22Rv1 (cell line): ENCODE measurements around the gene OTUD6A.

Experiments
- ZFX ChIP-seq: fragments of 450-650 bp; IDR thresholded peaks from 2 replicates; pipeline ENCODE4 v1.6.1; 2017; ENCODE audit warnings: antibody characterized with exemption, borderline replicate concordance
- TF ChIP-seq, protein P1 (sequence below): fragments of 450-650 bp; IDR thresholded peaks from 2 replicates; pipeline ENCODE4 v1.5.1; 2017; ENCODE audit warnings: mild to moderate bottlenecking

DNA sequence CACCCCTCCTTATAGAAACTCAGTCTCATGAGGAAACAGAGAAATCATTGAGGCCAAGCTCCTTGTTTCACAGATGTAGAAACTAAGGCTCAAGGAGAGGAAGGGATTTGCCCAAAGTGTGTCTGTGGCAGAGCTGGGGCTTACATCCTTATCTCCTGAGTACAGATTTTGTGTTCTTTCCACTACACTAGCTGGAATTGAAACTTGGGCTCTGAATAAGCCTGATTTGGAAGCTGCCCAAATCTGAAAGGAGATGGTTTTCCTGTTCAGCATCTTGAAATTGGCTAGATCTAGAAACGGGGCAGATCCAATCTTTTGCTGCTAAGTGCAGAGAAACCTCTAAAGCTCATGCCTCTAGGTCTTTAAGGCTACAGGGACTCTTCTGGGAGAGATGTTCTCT lies 36.8 kb upstream of the OTUD6A start:
- TF ChIP-seq, protein P1, sequence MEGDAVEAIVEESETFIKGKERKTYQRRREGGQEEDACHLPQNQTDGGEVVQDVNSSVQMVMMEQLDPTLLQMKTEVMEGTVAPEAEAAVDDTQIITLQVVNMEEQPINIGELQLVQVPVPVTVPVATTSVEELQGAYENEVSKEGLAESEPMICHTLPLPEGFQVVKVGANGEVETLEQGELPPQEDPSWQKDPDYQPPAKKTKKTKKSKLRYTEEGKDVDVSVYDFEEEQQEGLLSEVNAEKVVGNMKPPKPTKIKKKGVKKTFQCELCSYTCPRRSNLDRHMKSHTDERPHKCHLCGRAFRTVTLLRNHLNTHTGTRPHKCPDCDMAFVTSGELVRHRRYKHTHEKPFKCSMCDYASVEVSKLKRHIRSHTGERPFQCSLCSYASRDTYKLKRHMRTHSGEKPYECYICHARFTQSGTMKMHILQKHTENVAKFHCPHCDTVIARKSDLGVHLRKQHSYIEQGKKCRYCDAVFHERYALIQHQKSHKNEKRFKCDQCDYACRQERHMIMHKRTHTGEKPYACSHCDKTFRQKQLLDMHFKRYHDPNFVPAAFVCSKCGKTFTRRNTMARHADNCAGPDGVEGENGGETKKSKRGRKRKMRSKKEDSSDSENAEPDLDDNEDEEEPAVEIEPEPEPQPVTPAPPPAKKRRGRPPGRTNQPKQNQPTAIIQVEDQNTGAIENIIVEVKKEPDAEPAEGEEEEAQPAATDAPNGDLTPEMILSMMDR = no peak
- no peak for TF ChIP-seq ZFX
